Activated naive CD8-positive, alpha-beta T cell treated with anti-CD3 and anti-CD28 coated beads, Interleukin-2, amount 50 U/mL, for 24 hours (primary cell): ENCODE data around the gene DMTF1.
"Not testable (repeated sequence)": the region's sequence is repeated elsewhere in the genome, so short reads cannot be mapped to it uniquely, and the experiment has no call there.

Experiments
- ATAC-seq: fragments of 150-1000 bp; cut with Tn5 transposase; one replicate; pipeline ENCODE4 v1.10.0; 2021
- DNase-seq: peaks from one replicate; pipeline ENCODE4 v3.0.0; 2021
- H3K27ac Mint-ChIP-seq: one replicate; pipeline ENCODE4 v1.8.0; 2021; ENCODE audit warnings: mild to moderate bottlenecking, mixed read lengths
- H3K27me3 Mint-ChIP-seq: one replicate; pipeline ENCODE4 v1.8.0; 2021; ENCODE audit warnings: mixed read lengths
- H3K36me3 Mint-ChIP-seq: one replicate; pipeline ENCODE4 v1.8.0; 2021; ENCODE audit warnings: low read depth, mixed read lengths
- H3K4me1 Mint-ChIP-seq: one replicate; pipeline ENCODE4 v1.8.0; 2021; ENCODE audit warnings: mixed read lengths
- H3K4me3 Mint-ChIP-seq: one replicate; pipeline ENCODE4 v1.8.0; 2021; ENCODE audit warnings: mild to moderate bottlenecking, moderate library complexity, mixed read lengths
- H3K9me3 Mint-ChIP-seq: one replicate; pipeline ENCODE4 v1.8.0; 2021; ENCODE audit warnings: mixed read lengths

DMTF1 gene

GRCh38 chr7:87152112-87152896, at the start of gene DMTF1:
DMTF1 (plus strand) TSS chr7:87152453; CDS start chr7:87164942, 12,489 bp downstream.
- H3K36me3 Mint-ChIP-seq = peaks cover 37% of the 10 kb centered on the region
- H3K4me1 Mint-ChIP-seq = peaks cover 48% of the 10 kb centered on the region
- peak within 1 kb of the TSS; percentile 100 for H3K27ac Mint-ChIP-seq

GRCh38 chr7:87105401-87105800, 46.9 kb upstream of the DMTF1 start:
- H3K27ac Mint-ChIP-seq = no peak overlapping the region
- H3K27me3 Mint-ChIP-seq = peaks cover 4% of the 10 kb centered on the region
- H3K4me3 Mint-ChIP-seq = no peak overlapping the region

More at GRCh38 chr7:87152112-87152896, at the start of gene DMTF1:
- peak; percentile 86 for ATAC-seq
- H3K4me3 Mint-ChIP-seq = peak within 1 kb of the TSS; percentile 98
- H3K27me3 Mint-ChIP-seq = no peaks in the 10 kb centered on the region
- DNase-seq = peak; percentile 89
- no peaks in the 10 kb centered on the region for H3K9me3 Mint-ChIP-seq

GRCh38 chr7:87106974-87107612, 45.2 kb upstream of the DMTF1 start:
- Mint-ChIP-seq H3K4me3 (no peak overlapping the region), H3K27me3 (peaks cover 4% of the 10 kb centered on the region), H3K27ac (no peak overlapping the region), H3K36me3 (no peaks in the 10 kb centered on the region), H3K4me1 (no peaks in the 10 kb centered on the region), H3K9me3 (no peaks in the 10 kb centered on the region)
- DNase-seq = no peak
- no peak for ATAC-seq

More at GRCh38 chr7:87105401-87105800, 46.9 kb upstream of the DMTF1 start:
- ATAC-seq (no peak), DNase-seq (no peak)
- Mint-ChIP-seq H3K4me1 (no peaks in the 10 kb centered on the region), H3K9me3 (no peaks in the 10 kb centered on the region), H3K36me3 (no peaks in the 10 kb centered on the region)

- no peaks in the 10 kb centered on the region for H3K4me1 Mint-ChIP-seq
Observed at GRCh38 chr7:87107949-87108776, 44.1 kb upstream of the DMTF1 start.

GRCh38 chr7:87110778-87111177, 41.5 kb upstream of the DMTF1 start:
- no peak overlapping the region for H3K27ac Mint-ChIP-seq
- no peak for ATAC-seq
- H3K4me1 Mint-ChIP-seq = no peaks in the 10 kb centered on the region
- H3K9me3 Mint-ChIP-seq = peaks cover 7% of the 10 kb centered on the region
- no peaks in the 10 kb centered on the region for H3K36me3 Mint-ChIP-seq
- H3K4me3 Mint-ChIP-seq = no peak overlapping the region
- no peak for DNase-seq
- peaks cover 4% of the 10 kb centered on the region for H3K27me3 Mint-ChIP-seq

More at GRCh38 chr7:87107949-87108776, 44.1 kb upstream of the DMTF1 start:
- H3K9me3 Mint-ChIP-seq = no peaks in the 10 kb centered on the region
- H3K4me3 Mint-ChIP-seq = no peak overlapping the region
- no peak for ATAC-seq
- no peak for DNase-seq
- peaks cover 4% of the 10 kb centered on the region for H3K27me3 Mint-ChIP-seq
- H3K36me3 Mint-ChIP-seq = no peaks in the 10 kb centered on the region
- H3K27ac Mint-ChIP-seq = no peak overlapping the region

- H3K9me3 Mint-ChIP-seq = peaks cover 7% of the 10 kb centered on the region
- no peaks in the 10 kb centered on the region for H3K4me1 Mint-ChIP-seq
- no peaks in the 10 kb centered on the region for H3K36me3 Mint-ChIP-seq
- H3K4me3 Mint-ChIP-seq = no peak overlapping the region
- H3K27me3 Mint-ChIP-seq = peaks cover 3% of the 10 kb centered on the region
- ATAC-seq = no peak
- no peak for DNase-seq
- no peak overlapping the region for H3K27ac Mint-ChIP-seq
Observed at GRCh38 chr7:87111877-87112276, 40.4 kb upstream of the DMTF1 start.

GRCh38 chr7:87113077-87113476, 39.2 kb upstream of the DMTF1 start:
- Mint-ChIP-seq H3K36me3 (no peaks in the 10 kb centered on the region), H3K4me3 (no peak overlapping the region), H3K4me1 (no peaks in the 10 kb centered on the region), H3K27ac (no peak overlapping the region), H3K27me3 (no peaks in the 10 kb centered on the region), H3K9me3 (peaks cover 7% of the 10 kb centered on the region)
- DNase-seq = no peak
- no peak for ATAC-seq

GRCh38 chr7:87113904-87114303, 38.3 kb upstream of the DMTF1 start:
- H3K9me3 Mint-ChIP-seq, H3K27me3 Mint-ChIP-seq, H3K36me3 Mint-ChIP-seq, DNase-seq, ATAC-seq, H3K4me3 Mint-ChIP-seq, H3K27ac Mint-ChIP-seq, H3K4me1 Mint-ChIP-seq: not testable (repeated sequence)

- H3K27ac Mint-ChIP-seq = peak overlapping the region; percentile 14
- DNase-seq, H3K27me3 Mint-ChIP-seq, ATAC-seq, H3K9me3 Mint-ChIP-seq, H3K4me3 Mint-ChIP-seq, H3K4me1 Mint-ChIP-seq, H3K36me3 Mint-ChIP-seq: not testable (repeated sequence)
Observed at GRCh38 chr7:87115772-87116171, 36.5 kb upstream of the DMTF1 start.

GRCh38 chr7:87116315-87116714, 35.9 kb upstream of the DMTF1 start:
- no peaks in the 10 kb centered on the region for H3K27me3 Mint-ChIP-seq
- H3K4me1 Mint-ChIP-seq = no peaks in the 10 kb centered on the region
- no peaks in the 10 kb centered on the region for H3K36me3 Mint-ChIP-seq
- H3K27ac Mint-ChIP-seq = no peak overlapping the region
- H3K9me3 Mint-ChIP-seq = peaks cover 7% of the 10 kb centered on the region
- H3K4me3 Mint-ChIP-seq = no peak overlapping the region
- no peak for DNase-seq
- ATAC-seq = no peak

GRCh38 chr7:87119581-87119980, 32.7 kb upstream of the DMTF1 start:
- H3K4me1 Mint-ChIP-seq = no peaks in the 10 kb centered on the region
- ATAC-seq (no peak), DNase-seq (no peak)
- H3K27me3 Mint-ChIP-seq = no peaks in the 10 kb centered on the region
- H3K36me3 Mint-ChIP-seq = no peaks in the 10 kb centered on the region
- no peak overlapping the region for H3K27ac Mint-ChIP-seq
- no peaks in the 10 kb centered on the region for H3K9me3 Mint-ChIP-seq
- H3K4me3 Mint-ChIP-seq = no peak overlapping the region

- no peak for DNase-seq
- Mint-ChIP-seq H3K9me3 (no peaks in the 10 kb centered on the region), H3K36me3 (no peaks in the 10 kb centered on the region), H3K4me3 (no peak overlapping the region), H3K27ac (no peak overlapping the region), H3K27me3 (no peaks in the 10 kb centered on the region), H3K4me1 (no peaks in the 10 kb centered on the region)
- ATAC-seq = no peak
Observed at GRCh38 chr7:87123105-87123504, 29.1 kb upstream of the DMTF1 start.

- no peak overlapping the region for H3K27ac Mint-ChIP-seq
Observed at GRCh38 chr7:87127019-87127418, 25.2 kb upstream of the DMTF1 start.

GRCh38 chr7:87128861-87129267, 23.4 kb upstream of the DMTF1 start:
- DNase-seq (no peak), ATAC-seq (no peak)
- Mint-ChIP-seq H3K27me3 (peaks cover 2% of the 10 kb centered on the region), H3K9me3 (no peaks in the 10 kb centered on the region), H3K4me1 (no peaks in the 10 kb centered on the region), H3K27ac (no peak overlapping the region), H3K4me3 (no peak overlapping the region), H3K36me3 (no peaks in the 10 kb centered on the region)

More at GRCh38 chr7:87127019-87127418, 25.2 kb upstream of the DMTF1 start:
- no peaks in the 10 kb centered on the region for H3K36me3 Mint-ChIP-seq
- DNase-seq = no peak
- no peak overlapping the region for H3K4me3 Mint-ChIP-seq
- no peaks in the 10 kb centered on the region for H3K4me1 Mint-ChIP-seq
- peaks cover 2% of the 10 kb centered on the region for H3K27me3 Mint-ChIP-seq
- H3K9me3 Mint-ChIP-seq = no peaks in the 10 kb centered on the region
- no peak for ATAC-seq
